Fibroblast of lung (primary cell): ENCODE measurements around the gene C1orf167.

Source experiments
- CTCF ChIP-seq, 2 donors: IDR thresholded peaks in 1 of 2; conservative IDR thresholded peaks in 1 of 2; 1 replicate in 1 of 2; 2 replicates in 1 of 2; pipeline ENCODE4 v1.5.1; 2011 to 2012; ENCODE audit warnings: low read length in 2 of 2, control low read depth in 1 of 2, inconsistent platforms in 1 of 2, low read depth in 1 of 2, mild to moderate bottlenecking in 1 of 2
- EZH2 ChIP-seq: IDR thresholded peaks from 2 replicates; pipeline ENCODE4 v1.5.1; 2012; ENCODE audit warnings: low read length, control low read depth, mild to moderate bottlenecking; ENCODE audit errors: missing control alignments

GRCh38 chr1:11807133-11807532 is 45.1 kb downstream of the C1orf167 start:
- TF ChIP-seq CTCF (conservative IDR thresholded peaks at IDR 0.05 in 1 of 2, IDR thresholded peaks at IDR 0.05 in 1 of 2; ENCODE audit: low read depth in 1 of 2, low read length in 2 of 2) (no peak), EZH2 (no peak)
